ENCODE results near the gene SUV39H1. TPM values are rescaled to one million over a fixed set of nuclear protein-coding genes. Genes with fewer than 3 reads are reported as not detected.

SUV39H1 gene
- total and polyA plus RNA-seq, 2 donors (not counting 1 experiment from before 2014, with no cell fraction given) = 6.7 to 9.5 TPM

- WGBS (ENCODE audit: insufficient coverage) = 100% methylated on average over 1 of the region's 7 CpGs
- Mint-ChIP-seq H3K4me3 (peak overlapping the region; percentile 98), H3K27me3 (no peaks in the 10 kb centered on the region), H3K9me3 (ENCODE audit: insufficient read depth) (no peaks in the 10 kb centered on the region), H3K4me1 (peaks cover 13% of the 10 kb centered on the region), H3K27ac (peak overlapping the region; percentile 96)
- DNase-seq = no peak
- no peak for ATAC-seq (ENCODE audit: low read depth)
- CTCF ChIA-PET = interaction anchor here (1.4 kb wide), 1 partner anchor 90 kb away, joined by 5 read pairs; no protein-coding TSS in a partner anchor
- POLR2A ChIA-PET = interaction anchor here (1.2 to 1.9 kb wide), 4 partner anchors 55 to 199 kb away, joined by 3 to 9 read pairs (median 4); partner anchors contain the start of genes HDAC6 and WAS
- H3K9me3 ChIP-seq (ENCODE audit: control extremely low read depth in 1 of 3, control insufficient read depth in 2 of 3, insufficient read depth in 1 of 3, low read length in 2 of 3) = no peaks in the 10 kb centered on the region
- peak overlapping the region; percentile 74 for H2AFZ ChIP-seq (ENCODE audit: insufficient read depth, low read depth, low read length, poor library complexity, severe bottlenecking)
- peak overlapping the region; percentile 15 to 75 (median 67) for H3K4me3 ChIP-seq (ENCODE audit: control extremely low read depth in 1 of 5, extremely low read depth in 1 of 5, insufficient read depth in 1 of 5, low read depth in 2 of 5, low read length in 4 of 5)
- no peaks in the 10 kb centered on the region for H4K20me1 ChIP-seq (ENCODE audit: control insufficient read depth, insufficient read depth, low read length, poor library complexity, severe bottlenecking)
- peak overlapping the region; percentile 85 to 91 for H3K27ac ChIP-seq (ENCODE audit: low read length in 2 of 2)
- peak overlapping the region; percentile 74 for H3K9ac ChIP-seq (ENCODE audit: low read length)
- peak overlapping the region; percentile 71 for H3K4me2 ChIP-seq (replicated peaks; ENCODE audit: low read depth, low read length, poor library complexity, severe bottlenecking)
- TF ChIP-seq EZH2 (IDR thresholded peaks at IDR 0.05; ENCODE audit: borderline replicate concordance, insufficient read depth, low read depth, low read length, poor library complexity, severe bottlenecking) (no peak), CTCF (IDR thresholded peaks at IDR 0.05) (no peak)
- no peaks in the 10 kb centered on the region for H3K36me3 ChIP-seq (replicated peaks in 1 of 2; ENCODE audit: control extremely low read depth in 1 of 2, control insufficient read depth in 1 of 2, extremely low read depth in 1 of 2, insufficient read depth in 2 of 2, low read length in 1 of 2)
- H3K79me2 ChIP-seq (ENCODE audit: control insufficient read depth, insufficient read depth, low read length) = no peaks in the 10 kb centered on the region
- no peaks in the 10 kb centered on the region for H3K27me3 ChIP-seq (replicated peaks in 1 of 4; ENCODE audit: control extremely low read depth in 1 of 4, control insufficient read depth in 3 of 4, insufficient read depth in 4 of 4, low read length in 3 of 4)
- intact Hi-C loops (cut with micrococcal nuclease) = loop anchor here (1.0 to 5.0 kb wide), 7 partner anchors 42 to 305 kb away; partner anchors contain the start of genes FTSJ1, HDAC6, SUV39H1 and TFE3
- H3K4me1 ChIP-seq (ENCODE audit: control insufficient read depth in 2 of 2, insufficient read depth in 2 of 2, low read length in 2 of 2) = peaks cover 0 to 15% of the 10 kb centered on the region in 2 donors
These were observed 41.4 kb downstream of the SUV39H1 start for GRCh38 chrX:48737940-48738339.

GRCh38 chrX:48741834-48742233, 45.3 kb downstream of the SUV39H1 start:
- no peak for ATAC-seq (ENCODE audit: low read depth)

More at GRCh38 chrX:48741834-48742233, 45.3 kb downstream of the SUV39H1 start:
- ChIA-PET POLR2A (no interaction called here), CTCF (no interaction called here)
- DNase-seq = no peak
- H3K27ac ChIP-seq (ENCODE audit: low read length in 2 of 2) = no peak overlapping the region
- H3K4me2 ChIP-seq (replicated peaks; ENCODE audit: low read depth, low read length, poor library complexity, severe bottlenecking) = no peak overlapping the region
- H3K4me3 ChIP-seq (ENCODE audit: control extremely low read depth in 1 of 5, extremely low read depth in 1 of 5, insufficient read depth in 1 of 5, low read depth in 2 of 5, low read length in 4 of 5) = no peak overlapping the region
- H3K9me3 ChIP-seq (ENCODE audit: control extremely low read depth in 1 of 3, control insufficient read depth in 2 of 3, insufficient read depth in 1 of 3, low read length in 2 of 3) = no peaks in the 10 kb centered on the region
- Mint-ChIP-seq H3K9me3 (ENCODE audit: insufficient read depth) (no peaks in the 10 kb centered on the region), H3K4me1 (peaks cover 8% of the 10 kb centered on the region), H3K27ac (no peak overlapping the region), H3K4me3 (no peak overlapping the region), H3K27me3 (no peaks in the 10 kb centered on the region)
- WGBS (ENCODE audit: insufficient coverage) = 100% methylated on average over 4 of the region's 8 CpGs
- no peaks in the 10 kb centered on the region for H3K27me3 ChIP-seq (replicated peaks in 1 of 4; ENCODE audit: control extremely low read depth in 1 of 4, control insufficient read depth in 3 of 4, insufficient read depth in 4 of 4, low read length in 3 of 4)
- H2AFZ ChIP-seq (ENCODE audit: insufficient read depth, low read depth, low read length, poor library complexity, severe bottlenecking) = no peak overlapping the region
- no peaks in the 10 kb centered on the region for H3K36me3 ChIP-seq (replicated peaks in 1 of 2; ENCODE audit: control extremely low read depth in 1 of 2, control insufficient read depth in 1 of 2, extremely low read depth in 1 of 2, insufficient read depth in 2 of 2, low read length in 1 of 2)
- intact Hi-C loops (cut with micrococcal nuclease) = no loop called here
- H3K79me2 ChIP-seq (ENCODE audit: control insufficient read depth, insufficient read depth, low read length) = no peaks in the 10 kb centered on the region
- H4K20me1 ChIP-seq (ENCODE audit: control insufficient read depth, insufficient read depth, low read length, poor library complexity, severe bottlenecking) = no peaks in the 10 kb centered on the region
- peaks cover 0 to 8% of the 10 kb centered on the region in 2 donors for H3K4me1 ChIP-seq (ENCODE audit: control insufficient read depth in 2 of 2, insufficient read depth in 2 of 2, low read length in 2 of 2)
- no peak overlapping the region for H3K9ac ChIP-seq (ENCODE audit: low read length)
- no peak for TF ChIP-seq CTCF (IDR thresholded peaks at IDR 0.05)
- no peak for TF ChIP-seq EZH2 (IDR thresholded peaks at IDR 0.05; ENCODE audit: borderline replicate concordance, insufficient read depth, low read depth, low read length, poor library complexity, severe bottlenecking)
